GM10847 (cell line): ENCODE data around the gene CD209.

Experiments
- POLR2A ChIP-seq: IDR thresholded peaks from 2 replicates; pipeline ENCODE4 v1.6.1; 2011; ENCODE audit not compliant: insufficient read length; ENCODE audit errors: extremely low read depth

The CD209 gene

DNA sequence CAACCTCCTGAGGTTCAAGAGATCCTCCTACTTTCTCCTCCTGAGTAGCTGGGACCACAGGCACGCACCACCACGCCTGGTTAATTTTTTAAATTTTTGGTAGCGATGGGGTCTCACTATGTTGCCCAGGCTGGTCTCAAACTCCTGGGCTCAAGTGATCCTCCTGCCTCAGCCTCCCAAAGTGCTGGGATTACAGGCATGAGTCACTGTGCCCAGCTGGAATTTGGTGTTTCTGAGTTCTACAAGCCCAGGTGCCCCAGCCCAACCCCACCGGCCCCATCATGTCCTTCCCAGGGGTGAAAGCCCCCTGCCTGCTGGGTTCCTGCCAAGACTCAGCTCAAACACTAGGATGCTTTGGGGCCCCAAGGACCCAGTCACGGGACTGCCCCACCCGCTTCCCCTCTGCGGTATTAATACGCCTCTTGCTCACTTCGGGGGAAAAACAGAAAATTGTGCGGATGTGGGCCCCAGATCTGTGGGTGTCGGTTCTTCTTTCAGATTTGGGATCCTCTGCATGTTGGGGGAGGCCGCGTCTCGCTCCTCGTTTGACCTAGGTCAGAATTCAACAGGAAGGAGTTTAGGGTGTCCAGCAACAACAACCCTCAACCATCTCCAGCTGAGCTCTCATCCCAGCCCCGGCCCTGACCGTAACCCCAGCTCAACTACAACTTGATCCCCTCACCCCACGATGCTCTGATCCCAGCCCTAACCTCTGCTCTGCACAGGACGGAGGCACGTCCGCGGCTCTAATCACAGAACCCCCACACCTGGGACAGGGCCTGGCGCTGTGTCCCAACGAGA, 41.7 kb downstream of the CD209 start:
- TF ChIP-seq POLR2A = no peak

DNA sequence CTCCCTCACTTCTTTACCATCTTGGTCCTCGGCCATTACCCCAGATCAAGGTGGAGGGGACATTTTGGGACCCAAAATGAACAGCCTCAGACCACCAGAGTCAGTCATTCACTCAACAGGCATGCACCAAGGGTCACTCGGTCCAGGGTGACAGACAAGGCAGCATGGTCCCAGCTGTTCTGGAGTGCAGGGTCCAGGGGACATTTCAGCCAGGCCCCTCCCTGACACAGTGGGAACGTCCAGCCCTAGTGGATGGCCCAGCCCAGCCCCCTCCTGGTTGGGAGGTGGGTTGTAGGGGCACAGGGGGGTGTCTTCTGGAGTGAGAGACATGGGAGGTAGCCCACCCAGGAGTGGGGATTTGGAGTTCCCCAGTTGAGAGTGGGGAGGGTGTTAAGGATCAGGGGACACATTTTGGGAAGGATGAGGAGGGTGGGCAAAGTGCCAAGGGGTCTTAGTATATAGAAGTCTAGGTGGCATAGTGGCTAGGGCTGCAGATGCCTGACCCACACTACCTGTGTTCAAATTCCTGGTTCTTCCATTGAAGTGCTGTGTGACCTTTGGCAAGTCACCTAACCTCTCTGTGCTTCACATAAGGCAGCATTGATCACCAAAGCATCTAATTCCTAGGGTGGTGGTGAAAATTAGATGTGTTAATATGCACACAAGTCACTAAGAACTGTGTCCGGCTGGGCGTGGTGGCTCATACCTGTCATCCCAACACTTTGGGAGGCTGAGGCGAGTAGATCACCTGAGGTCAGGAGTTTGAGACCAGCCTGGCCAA, 42.9 kb downstream of the CD209 start:
- TF ChIP-seq POLR2A = no peak

GRCh38 chr19:7703332-7703731, 44.0 kb downstream of the CD209 start:
- no peak for TF ChIP-seq POLR2A

DNA sequence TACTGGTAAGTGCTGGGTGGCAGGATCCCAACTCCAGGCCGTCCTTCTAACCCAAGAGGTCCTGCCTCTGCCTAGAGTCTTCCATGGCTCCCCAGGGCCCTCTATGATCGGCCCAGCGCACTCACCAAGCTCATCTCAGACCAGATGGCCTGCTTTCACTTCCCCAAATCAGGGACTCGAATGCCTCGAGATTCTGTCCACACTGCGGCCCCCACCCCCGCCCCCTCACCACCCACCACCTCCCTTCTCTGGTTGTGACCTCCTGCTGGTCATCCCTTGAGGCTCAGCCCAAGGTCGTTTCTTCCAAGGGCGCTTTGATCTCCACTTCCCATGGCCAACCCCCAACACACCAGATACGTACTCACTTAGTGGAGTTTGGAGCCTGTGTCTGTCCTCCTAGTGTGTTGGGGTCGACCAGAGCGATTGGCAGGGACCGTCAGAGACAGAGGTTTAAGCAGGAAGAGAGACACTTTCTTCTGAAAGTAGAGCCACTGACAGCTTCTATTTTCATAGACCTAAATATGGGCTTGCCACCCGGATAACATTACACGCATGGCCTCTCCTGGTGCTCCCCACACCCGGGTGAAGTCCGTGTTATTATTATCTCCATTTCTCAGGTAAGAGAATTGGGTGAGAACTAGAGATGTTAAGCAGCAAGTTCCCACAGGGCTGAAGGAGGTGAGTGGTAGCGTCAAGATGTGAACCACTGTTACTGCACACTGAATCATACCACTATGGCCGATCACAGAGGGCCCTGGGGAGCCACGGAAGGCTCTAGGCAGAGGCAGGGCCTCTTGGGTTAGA, 45.5 kb downstream of the CD209 start, which contains the start of gene FCER2:
TSS of gene FCER2 (minus strand) at position 478 of the 804 bp plus-strand sequence. CDS start 2,371 bp downstream, outside the sequence.
- peak; percentile 10 for TF ChIP-seq POLR2A

- TF ChIP-seq POLR2A = no peak
Observed at GRCh38 chr19:7701049-7701653, 46.2 kb downstream of the CD209 start.

- no peak for TF ChIP-seq POLR2A
Observed at GRCh38 chr19:7699417-7700401, 47.6 kb downstream of the CD209 start.

GRCh38 chr19:7699003-7699402, 48.3 kb downstream of the CD209 start:
- TF ChIP-seq POLR2A = no peak

DNA sequence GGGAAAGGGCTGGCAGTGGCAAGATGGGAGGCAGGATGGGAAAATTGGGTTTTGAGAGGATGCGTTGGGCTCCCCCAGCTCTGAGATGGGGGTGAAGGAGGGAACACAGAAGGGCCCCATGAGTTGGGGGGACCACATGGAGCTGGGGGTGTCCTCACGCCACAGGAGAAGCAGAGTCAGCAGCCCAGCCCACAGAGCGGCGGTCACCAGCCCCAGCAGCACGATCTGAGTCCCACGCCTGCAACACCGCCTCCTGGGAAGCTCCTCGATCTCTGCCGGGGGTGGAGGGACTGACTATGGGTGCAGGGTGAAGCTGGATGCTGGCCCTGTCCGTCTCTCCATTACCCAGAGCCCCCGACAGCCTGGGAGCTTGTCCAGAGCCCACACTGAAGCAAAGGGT, 48.8 kb downstream of the CD209 start:
- no peak for TF ChIP-seq POLR2A

DNA sequence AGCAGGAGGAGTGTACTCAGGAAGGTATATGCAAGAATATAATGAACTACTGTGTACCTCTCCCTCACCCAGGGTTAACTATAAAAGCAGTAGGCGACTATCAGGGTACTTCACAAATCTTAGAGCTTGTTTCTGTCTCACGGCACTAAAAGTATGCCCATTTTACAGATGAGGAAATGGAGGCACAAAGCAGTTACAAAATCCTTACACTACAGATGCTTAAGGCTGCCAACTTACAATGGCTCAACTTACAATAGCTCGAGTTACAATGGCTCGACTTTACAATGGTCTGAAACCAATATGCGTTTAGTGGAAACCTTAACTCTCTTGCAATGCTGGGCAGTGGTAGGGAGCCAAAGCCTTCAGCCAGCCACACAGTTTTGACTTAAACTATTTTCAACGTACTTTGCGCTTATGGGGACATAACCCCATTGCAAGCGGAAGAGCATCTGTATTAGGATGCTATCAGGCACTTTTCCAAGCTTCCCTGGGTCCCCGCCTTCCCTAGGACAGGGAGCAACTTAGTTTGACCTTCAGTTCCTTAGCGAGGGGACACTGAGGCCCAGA, 49.5 kb downstream of the CD209 start:
- no peak for TF ChIP-seq POLR2A

DNA sequence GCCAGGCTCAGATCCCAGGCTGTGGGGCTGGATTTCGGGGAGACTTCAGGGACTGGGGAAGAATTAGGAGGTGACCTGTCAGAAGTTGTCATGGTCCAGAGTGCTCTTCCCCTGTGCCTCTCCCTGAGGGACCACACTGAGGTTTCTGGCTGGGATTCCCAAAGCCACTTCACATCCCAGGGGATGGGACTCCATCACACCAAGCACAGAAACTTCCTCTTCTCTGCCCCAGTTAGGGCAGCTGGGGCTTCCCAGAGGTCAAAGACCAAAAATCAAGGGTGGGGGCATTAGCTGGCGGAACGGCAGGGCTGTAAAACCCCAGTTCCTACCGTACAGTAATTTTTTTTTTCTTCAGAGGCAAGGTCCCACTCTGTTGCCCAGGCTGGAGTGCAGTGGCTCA, 52.8 kb downstream of the CD209 start:
- no peak for TF ChIP-seq POLR2A

DNA sequence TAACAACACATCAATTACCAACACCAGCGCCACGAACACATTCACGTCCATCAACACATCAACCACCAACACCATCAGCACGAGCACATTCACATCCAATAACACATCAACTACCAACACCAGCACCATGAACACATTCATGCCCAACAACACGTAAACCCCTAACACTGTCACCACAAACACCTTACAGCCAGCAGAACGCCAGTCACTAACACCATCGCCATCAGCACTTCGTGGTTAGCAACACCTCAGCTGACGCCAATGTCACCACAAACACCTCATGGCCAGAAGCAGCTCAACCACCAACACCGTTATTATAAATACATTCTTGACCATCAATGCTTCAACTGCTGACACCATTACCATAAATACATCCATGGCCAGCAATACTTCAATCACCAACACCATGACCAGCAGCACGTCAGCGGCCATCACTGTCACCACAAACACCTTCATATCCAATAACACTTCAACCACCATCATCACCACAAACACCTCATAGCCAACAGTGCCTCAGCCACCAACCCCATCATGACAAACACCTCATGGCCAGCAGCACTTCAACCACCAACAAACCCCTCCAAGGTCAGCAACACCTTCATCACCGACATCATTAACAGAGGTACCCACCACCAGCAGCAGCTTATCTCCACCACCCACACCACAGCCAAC, 54.8 kb downstream of the CD209 start:
- TF ChIP-seq POLR2A = no peak

GRCh38 chr19:7691497-7691896, 55.8 kb downstream of the CD209 start:
- no peak for TF ChIP-seq POLR2A

DNA sequence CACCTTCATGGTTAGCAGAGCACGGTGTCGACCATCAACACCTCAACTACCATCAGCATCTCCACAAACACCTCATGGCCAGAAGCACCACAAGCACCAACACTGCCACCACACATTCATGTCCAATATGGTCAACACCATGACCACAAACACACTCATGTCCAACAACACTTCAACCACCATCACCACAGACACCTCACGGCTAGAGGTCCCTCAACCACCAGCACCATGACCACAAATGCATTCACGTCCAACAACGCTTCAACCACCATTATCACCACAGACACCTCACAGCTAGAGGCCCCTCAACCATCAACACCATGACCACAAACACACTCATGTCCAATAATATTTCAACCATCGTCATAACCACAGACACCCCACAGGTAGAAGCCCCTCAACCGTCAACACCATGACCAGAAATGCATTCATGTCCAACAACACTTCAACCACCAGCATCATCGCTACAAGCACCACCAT, 56.5 kb downstream of the CD209 start:
- no peak for TF ChIP-seq POLR2A
